Fibroblast of lung (primary cell): ENCODE results near the gene HUS1. TPM values are rescaled to one million over a fixed set of nuclear protein-coding genes. Genes with fewer than 3 reads are reported as not detected.
A peak's percentile ranks its signal among the peaks of the same experiment; 100 is the strongest.

Source experiments
- DNase-seq, 2 donors: peaks; one replicate each; pipeline versions ENCODE4 v3.0.0 to v3.0.0-alpha.2; 2010; ENCODE audit warnings: low read depth in 2 of 2
- H2AFZ ChIP-seq: 2 replicates; pipeline ENCODE4 v1.5.1; 2012; ENCODE audit warnings: low read length, control low read depth, inconsistent platforms
- H3K27ac ChIP-seq: 2 replicates; pipeline ENCODE4 v1.5.1; 2011; ENCODE audit warnings: low read length, control low read depth; ENCODE audit not compliant: insufficient read depth
- H3K27me3 ChIP-seq: 2 replicates; pipeline ENCODE4 v1.5.1; 2011; ENCODE audit warnings: mild to moderate bottlenecking, low read length; ENCODE audit not compliant: control insufficient read depth, insufficient read depth
- H3K36me3 ChIP-seq: 2 replicates; pipeline ENCODE4 v1.5.1; 2011; ENCODE audit warnings: low read length; ENCODE audit not compliant: control insufficient read depth, insufficient read depth
- H3K4me1 ChIP-seq: 2 replicates; pipeline ENCODE4 v1.5.1; 2011; ENCODE audit warnings: low read length; ENCODE audit not compliant: control insufficient read depth, insufficient read depth; ENCODE audit errors: extremely low read depth
- H3K4me2 ChIP-seq: 2 replicates; pipeline ENCODE4 v1.5.1; 2011; ENCODE audit warnings: low read length, control low read depth; ENCODE audit not compliant: insufficient read depth; ENCODE audit errors: extremely low read depth
- H3K4me3 ChIP-seq, 4 experiments: fragments of 200-600 bp in 1 of 4; sonication (generic) in 1 of 4; replicated peaks in 1 of 4; 2 replicates each; pipeline ENCODE4 v1.5.1; 2011 to 2016; ENCODE audit warnings: low read length in 4 of 4, low read depth in 3 of 4, mild to moderate bottlenecking in 3 of 4, control low read depth in 2 of 4, inconsistent platforms in 1 of 4, mixed read lengths in 1 of 4; ENCODE audit not compliant: insufficient read depth in 1 of 4; ENCODE audit errors: control extremely low read depth in 1 of 4
- H3K79me2 ChIP-seq: 2 replicates; pipeline ENCODE4 v1.5.1; 2012; ENCODE audit warnings: mild to moderate bottlenecking, low read length, inconsistent platforms; ENCODE audit not compliant: control insufficient read depth, insufficient read depth
- H3K9ac ChIP-seq: 2 replicates; pipeline ENCODE4 v1.5.1; 2011; ENCODE audit warnings: mild to moderate bottlenecking, low read length, control low read depth; ENCODE audit not compliant: insufficient read depth
- H3K9me3 ChIP-seq: 2 replicates; pipeline ENCODE4 v1.5.1; 2012; ENCODE audit warnings: low read depth, low read length; ENCODE audit not compliant: control insufficient read depth, insufficient read depth
- H4K20me1 ChIP-seq: 2 replicates; pipeline ENCODE4 v1.5.1; 2011; ENCODE audit warnings: low read length; ENCODE audit not compliant: control insufficient read depth, insufficient read depth; ENCODE audit errors: extremely low read depth
- EZH2 ChIP-seq: IDR thresholded peaks from 2 replicates; pipeline ENCODE4 v1.5.1; 2012; ENCODE audit warnings: low read length, control low read depth, mild to moderate bottlenecking; ENCODE audit errors: missing control alignments
- polyA plus RNA-seq, 2 donors: library from polyadenylated mRNA; depleted of rRNA in 1 of 2; stranded (reverse) in 1 of 2; unstranded in 1 of 2; fragments of >200 nt; gene quantifications; 2 replicates each; pipeline ENCODE4 v1.2.1, GENCODE V29; 2011 to 2012; ENCODE audit warnings: missing spikeins in 1 of 2
- total RNA-seq: library from RNA; depleted of rRNA; stranded (reverse); fragments of >200 nt; gene quantifications from 2 replicates; pipeline ENCODE4 v1.2.1, GENCODE V29; 2014
- TF ChIP-seq, protein P1 (sequence below), 2 donors: IDR thresholded peaks in 1 of 2; conservative IDR thresholded peaks in 1 of 2; 1 replicate in 1 of 2; 2 replicates in 1 of 2; pipeline ENCODE4 v1.5.1; 2011 to 2012; ENCODE audit warnings: low read length in 2 of 2, control low read depth in 1 of 2, inconsistent platforms in 1 of 2, low read depth in 1 of 2, mild to moderate bottlenecking in 1 of 2

HUS1 gene
- total and polyA plus RNA-seq, 2 donors (not counting 1 experiment from before 2014, with no cell fraction given) = 14.2 to 29.4 TPM

DNA sequence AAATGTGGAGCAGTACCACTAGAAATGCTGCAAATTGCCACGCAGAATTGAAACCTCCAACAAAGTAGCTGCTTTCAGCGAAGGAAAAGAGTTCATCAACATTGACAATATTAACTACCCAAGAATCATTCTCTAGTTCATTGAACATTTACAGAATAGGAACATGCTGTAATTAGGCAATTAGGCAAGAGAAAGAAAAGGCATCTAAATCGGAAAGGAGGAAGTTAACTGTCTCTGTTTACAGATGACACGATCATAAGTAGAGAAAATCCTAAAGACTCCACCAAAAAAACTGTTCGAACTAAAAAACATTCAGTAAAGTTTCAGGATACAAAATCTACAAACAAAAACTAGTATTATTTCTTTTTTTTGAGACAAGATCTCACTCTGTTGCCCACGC, 22.3 kb downstream of the HUS1 start:
- Histone ChIP-seq H3K9me3 (no peaks in the 10 kb centered on the region), H3K36me3 (peaks cover 2% of the 10 kb centered on the region), H3K27ac (no peak overlapping the region), H3K4me2 (no peak overlapping the region), H3K27me3 (no peaks in the 10 kb centered on the region), H4K20me1 (no peaks in the 10 kb centered on the region), H3K9ac (no peak overlapping the region), H2AFZ (no peak overlapping the region), H3K4me3 (no peak overlapping the region), H3K4me1 (no peaks in the 10 kb centered on the region), H3K79me2 (no peaks in the 10 kb centered on the region)
- TF ChIP-seq EZH2 = no peak
- TF ChIP-seq, protein P1, sequence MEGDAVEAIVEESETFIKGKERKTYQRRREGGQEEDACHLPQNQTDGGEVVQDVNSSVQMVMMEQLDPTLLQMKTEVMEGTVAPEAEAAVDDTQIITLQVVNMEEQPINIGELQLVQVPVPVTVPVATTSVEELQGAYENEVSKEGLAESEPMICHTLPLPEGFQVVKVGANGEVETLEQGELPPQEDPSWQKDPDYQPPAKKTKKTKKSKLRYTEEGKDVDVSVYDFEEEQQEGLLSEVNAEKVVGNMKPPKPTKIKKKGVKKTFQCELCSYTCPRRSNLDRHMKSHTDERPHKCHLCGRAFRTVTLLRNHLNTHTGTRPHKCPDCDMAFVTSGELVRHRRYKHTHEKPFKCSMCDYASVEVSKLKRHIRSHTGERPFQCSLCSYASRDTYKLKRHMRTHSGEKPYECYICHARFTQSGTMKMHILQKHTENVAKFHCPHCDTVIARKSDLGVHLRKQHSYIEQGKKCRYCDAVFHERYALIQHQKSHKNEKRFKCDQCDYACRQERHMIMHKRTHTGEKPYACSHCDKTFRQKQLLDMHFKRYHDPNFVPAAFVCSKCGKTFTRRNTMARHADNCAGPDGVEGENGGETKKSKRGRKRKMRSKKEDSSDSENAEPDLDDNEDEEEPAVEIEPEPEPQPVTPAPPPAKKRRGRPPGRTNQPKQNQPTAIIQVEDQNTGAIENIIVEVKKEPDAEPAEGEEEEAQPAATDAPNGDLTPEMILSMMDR (conservative IDR thresholded peaks at IDR 0.05 in 1 of 2, IDR thresholded peaks at IDR 0.05 in 1 of 2; ENCODE audit: low read depth in 1 of 2, low read length in 2 of 2) = no peak
- no peak for DNase-seq

DNA sequence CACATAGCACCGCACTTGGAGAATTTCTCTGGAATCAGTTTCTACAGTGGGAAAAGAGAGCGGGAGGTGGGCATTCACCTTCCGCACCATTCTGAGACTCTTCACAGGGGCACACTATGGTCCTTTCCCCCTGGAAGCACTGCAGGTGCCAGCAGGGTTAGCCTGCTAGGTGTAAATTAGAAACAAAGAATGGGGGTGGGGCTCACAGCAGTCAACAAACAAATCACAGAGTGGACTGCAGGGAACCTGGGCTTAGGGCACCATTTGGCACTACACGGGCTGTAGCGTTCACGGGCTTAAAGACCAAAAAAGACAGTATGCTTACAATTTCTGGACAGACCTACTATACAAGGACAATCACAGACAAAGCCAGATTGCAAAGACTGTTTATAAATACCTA, 23.2 kb downstream of the HUS1 start:
- Histone ChIP-seq H3K9me3 (no peaks in the 10 kb centered on the region), H4K20me1 (no peaks in the 10 kb centered on the region), H3K27me3 (no peaks in the 10 kb centered on the region), H3K36me3 (no peaks in the 10 kb centered on the region), H3K27ac (no peak overlapping the region), H3K4me2 (no peak overlapping the region), H3K9ac (no peak overlapping the region), H3K4me3 (no peak overlapping the region), H3K79me2 (no peaks in the 10 kb centered on the region), H3K4me1 (no peaks in the 10 kb centered on the region), H2AFZ (no peak overlapping the region)
- TF ChIP-seq EZH2 = no peak
- TF ChIP-seq, protein P1 (conservative IDR thresholded peaks at IDR 0.05 in 1 of 2, IDR thresholded peaks at IDR 0.05 in 1 of 2; ENCODE audit: low read depth in 1 of 2, low read length in 2 of 2) = no peak
- DNase-seq = no peak

DNA sequence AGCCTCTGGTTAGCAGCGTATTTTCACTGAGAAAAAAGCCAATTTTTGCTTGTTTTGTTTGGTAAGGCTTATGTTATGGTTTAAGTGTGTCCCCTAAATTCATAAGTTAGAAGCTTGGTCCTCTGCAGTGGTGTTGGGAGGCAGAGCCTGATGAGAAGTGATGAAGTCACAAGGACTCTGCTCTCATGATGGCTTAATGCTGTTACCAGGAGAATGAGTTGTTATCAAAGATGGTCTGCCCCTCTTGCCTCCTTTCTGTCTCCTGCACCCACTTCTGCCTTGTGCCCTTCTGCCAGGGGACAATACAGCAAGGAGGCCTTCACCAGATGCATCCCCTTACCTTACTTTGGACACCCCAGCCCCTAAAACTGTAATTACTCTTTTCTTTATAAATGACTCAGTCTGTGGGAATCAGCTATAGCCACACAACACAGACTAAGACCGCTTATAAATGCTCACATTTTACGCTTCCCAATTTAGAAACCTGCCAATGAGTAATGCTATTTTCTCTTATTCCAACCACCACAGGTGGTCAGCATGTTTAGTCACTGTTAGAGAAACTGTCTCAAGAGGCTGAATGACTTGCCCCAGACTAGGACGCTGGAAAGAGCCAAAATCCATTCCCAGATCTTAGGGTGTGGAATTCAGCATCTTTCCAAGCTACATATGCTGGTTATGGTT, 25.0 kb downstream of the HUS1 start:
- H3K27ac ChIP-seq = no peak overlapping the region

More for the DNA sequence above, 25.0 kb downstream of the HUS1 start:
- no peaks in the 10 kb centered on the region for H4K20me1 ChIP-seq
- no peak overlapping the region for H2AFZ ChIP-seq
- peak in 1 of 2 donors; percentile 96 for DNase-seq
- H3K79me2 ChIP-seq = no peaks in the 10 kb centered on the region
- H3K4me3 ChIP-seq = no peak overlapping the region
- H3K9ac ChIP-seq = no peak overlapping the region
- H3K9me3 ChIP-seq = no peaks in the 10 kb centered on the region
- H3K4me2 ChIP-seq = no peak overlapping the region
- H3K4me1 ChIP-seq = no peaks in the 10 kb centered on the region
- H3K36me3 ChIP-seq = no peaks in the 10 kb centered on the region
- H3K27me3 ChIP-seq = no peaks in the 10 kb centered on the region
- TF ChIP-seq, protein P1 (conservative IDR thresholded peaks at IDR 0.05 in 1 of 2, IDR thresholded peaks at IDR 0.05 in 1 of 2; ENCODE audit: low read depth in 1 of 2, low read length in 2 of 2) = no peak
- no peak for TF ChIP-seq EZH2
